IMR-90 (cell line): ENCODE results near the gene SYT8. TPM values are rescaled to one million over a fixed set of nuclear protein-coding genes. Genes with fewer than 3 reads are reported as not detected.

Experiments used
- ATAC-seq: fragments of 200-7000 bp; cut with Tn5 transposase; 2 replicates; pipeline ENCODE4 v1.9.1; 2020; ENCODE audit warnings: low read depth, mild to moderate bottlenecking, moderate library complexity
- BruUV-seq: library from RNA; stranded (reverse); fragments of 400-500 nt; replicated peaks from 2 replicates; lab custom pipeline; 2021; lab: Mats Ljungman, UMichigan
- CTCF ChIA-PET: fragments of 300-600 bp; formaldehyde crosslinking; extraction: SDS; loops from one replicate; lab custom pipeline; 2021; ENCODE audit warnings: antibody characterized with exemption; lab: Yijun Ruan, JAX
- POLR2A ChIA-PET: fragments of 300-600 bp; sonication (Branson Sonifier 250); formaldehyde crosslinking; loops from one replicate; lab custom pipeline; 2022; ENCODE audit warnings: antibody characterized with exemption; ENCODE audit not compliant: unreplicated experiment; lab: Charles Lee
- DNase-seq: peaks from one replicate; pipeline ENCODE4 v3.0.0; 2013
- H2AFZ ChIP-seq: replicated peaks from 2 replicates; pipeline ENCODE3; 2013; ENCODE audit warnings: low read length, mild to moderate bottlenecking; ENCODE audit not compliant: poor library complexity
- H2AK5ac ChIP-seq: 2 replicates; pipeline ENCODE4 v1.6.1; 2013; ENCODE audit warnings: low read depth, low read length, inconsistent platforms
- H2AK9ac ChIP-seq: replicated peaks from 2 replicates; pipeline ENCODE3; 2013; ENCODE audit warnings: mild to moderate bottlenecking, low read depth, low read length, moderate library complexity; ENCODE audit not compliant: poor library complexity
- H2BK120ac ChIP-seq: 2 replicates; pipeline ENCODE4 v1.6.1; 2013; ENCODE audit warnings: low read depth, low read length, inconsistent platforms
- H2BK15ac ChIP-seq: 3 replicates; pipeline ENCODE4 v1.6.1; 2013; ENCODE audit warnings: low read depth, low read length, inconsistent platforms
- H2BK20ac ChIP-seq: 2 replicates; pipeline ENCODE4 v1.6.1; 2013; ENCODE audit warnings: low read depth, mild to moderate bottlenecking, inconsistent platforms, low read length, moderate library complexity
- H2BK5ac ChIP-seq: 2 replicates; pipeline ENCODE4 v1.6.1; 2013; ENCODE audit warnings: mild to moderate bottlenecking, low read depth, low read length, inconsistent platforms; ENCODE audit not compliant: poor library complexity, severe bottlenecking
- H3K14ac ChIP-seq: replicated peaks from 2 replicates; pipeline ENCODE4 v1.6.1; 2013; ENCODE audit warnings: low read depth, low read length, inconsistent platforms
- H3K18ac ChIP-seq: 2 replicates; pipeline ENCODE4 v1.6.1; 2013; ENCODE audit warnings: low read depth, low read length, control low read depth
- H3K23ac ChIP-seq: 2 replicates; pipeline ENCODE4 v1.6.1; 2013; ENCODE audit warnings: low read depth, low read length, inconsistent platforms
- H3K27ac ChIP-seq: 2 replicates; pipeline ENCODE4 v1.5.1; 2013; ENCODE audit warnings: mild to moderate bottlenecking, control low read depth, low read length; ENCODE audit not compliant: insufficient read depth
- H3K27me3 ChIP-seq: 2 replicates; pipeline ENCODE4 v1.6.1; 2013; ENCODE audit warnings: low read length; ENCODE audit not compliant: control insufficient read depth, insufficient read depth
- H3K36me3 ChIP-seq: 2 replicates; pipeline ENCODE4 v1.6.1; 2013; ENCODE audit warnings: low read length, mixed read lengths; ENCODE audit not compliant: control insufficient read depth, insufficient read depth
- H3K4ac ChIP-seq: 2 replicates; pipeline ENCODE4 v1.6.1; 2013; ENCODE audit warnings: low read depth, low read length, inconsistent platforms
- H3K4me1 ChIP-seq: 2 replicates; pipeline ENCODE4 v1.6.1; 2013; ENCODE audit warnings: low read length, mixed read lengths; ENCODE audit not compliant: control insufficient read depth, insufficient read depth
- H3K4me2 ChIP-seq: 2 replicates; pipeline ENCODE4 v1.6.1; 2013; ENCODE audit warnings: low read depth, mild to moderate bottlenecking, control low read depth, low read length, moderate library complexity
- H3K4me3 ChIP-seq: 2 replicates; pipeline ENCODE4 v1.5.1; 2013; ENCODE audit warnings: low read depth, mild to moderate bottlenecking, control low read depth, low read length, moderate library complexity; ENCODE audit not compliant: insufficient read depth
- H3K56ac ChIP-seq: 2 replicates; pipeline ENCODE4 v1.6.1; 2013; ENCODE audit warnings: low read length, inconsistent platforms; ENCODE audit not compliant: insufficient read depth; ENCODE audit errors: extremely low read depth
- H3K79me1 ChIP-seq, 2 experiments: 2 replicates each; pipeline ENCODE4 v1.6.1; 2013; ENCODE audit warnings: low read length in 2 of 2, inconsistent platforms in 1 of 2, low read depth in 1 of 2
- H3K9ac ChIP-seq: 2 replicates; pipeline ENCODE4 v1.6.1; 2013; ENCODE audit warnings: low read depth, low read length, control low read depth
- H3K9me1 ChIP-seq: 2 replicates; pipeline ENCODE4 v1.6.1; 2013; ENCODE audit warnings: low read length, inconsistent platforms; ENCODE audit not compliant: insufficient read depth
- H3K9me3 ChIP-seq: 2 replicates; pipeline ENCODE4 v1.6.1; 2013; ENCODE audit warnings: low read length; ENCODE audit not compliant: control insufficient read depth, insufficient read depth
- H4K20me1 ChIP-seq: 2 replicates; pipeline ENCODE4 v1.6.1; 2013; ENCODE audit warnings: low read length, inconsistent platforms; ENCODE audit not compliant: insufficient read depth
- H4K5ac ChIP-seq: 2 replicates; pipeline ENCODE4 v1.6.1; 2013; ENCODE audit warnings: mild to moderate bottlenecking, low read depth, low read length, control low read depth
- H4K8ac ChIP-seq, 2 experiments: 2 replicates each; pipeline ENCODE4 v1.6.1; 2013; ENCODE audit warnings: low read depth in 2 of 2, low read length in 2 of 2, control low read depth in 1 of 2, inconsistent platforms in 1 of 2
- H4K91ac ChIP-seq: 2 replicates; pipeline ENCODE4 v1.6.1; 2013; ENCODE audit warnings: low read depth, low read length, inconsistent platforms; ENCODE audit not compliant: insufficient read depth
- BHLHE40 ChIP-seq: fragments of 150-350 bp; IDR thresholded peaks from 2 replicates; pipeline ENCODE4 v1.6.1; 2016; ENCODE audit warnings: mild to moderate bottlenecking, low read depth, low read length
- ELK1 ChIP-seq: fragments of 150-350 bp; IDR thresholded peaks from 2 replicates; pipeline ENCODE4 v1.6.1; 2016; ENCODE audit warnings: low read depth, mild to moderate bottlenecking, low read length, moderate library complexity, borderline replicate concordance
- MAZ ChIP-seq: IDR thresholded peaks from 2 replicates; pipeline ENCODE4 v1.6.1; 2012; ENCODE audit warnings: low read depth, mild to moderate bottlenecking, low read length, improper control_type of control experiment, moderate library complexity, borderline replicate concordance
- NFE2L2 ChIP-seq: fragments of 150-350 bp; IDR thresholded peaks from 2 replicates; pipeline ENCODE4 v1.6.1; 2016; ENCODE audit warnings: low read depth, mild to moderate bottlenecking, low read length
- POLR2A ChIP-seq: IDR thresholded peaks from 2 replicates; pipeline ENCODE4 v1.6.1; 2012; ENCODE audit warnings: mild to moderate bottlenecking, low read depth, low read length
- RAD21 ChIP-seq: IDR thresholded peaks from 2 replicates; pipeline ENCODE4 v1.6.1; 2012; ENCODE audit warnings: low read length, improper control_type of control experiment
- RCOR1 ChIP-seq: IDR thresholded peaks from 2 replicates; pipeline ENCODE4 v1.6.1; 2012; ENCODE audit warnings: mild to moderate bottlenecking, low read length, improper control_type of control experiment; ENCODE audit not compliant: insufficient replicate concordance
- WGBS, 2 experiments: methylation state at CpG; one replicate each; pipeline versions ENCODE4 v1.1.5 to v1.1.7; 2013; ENCODE audit warnings: missing lambda C conversion rate in 2 of 2; ENCODE audit not compliant: insufficient read length in 1 of 2; ENCODE audit errors: extremely low coverage in 2 of 2; 5-methylcytosine and 5-hydroxymethylcytosine counted together
- dilution Hi-C: fragments of 300-500 bp; cut with HindIII; formaldehyde crosslinking; loops from one replicate; pipeline ENCODE4 v1.14.3; 2018; ENCODE audit warnings: low sequenced_read_pairs; ENCODE audit not compliant: unreplicated experiment
- in situ Hi-C: fragments of 300-500 bp; cut with MboI; formaldehyde crosslinking; loops from 3 replicates; pipeline ENCODE4 v1.14.3; 2019; ENCODE audit warnings: low sequenced_read_pairs, inconsistent platforms, mixed read lengths
- intact Hi-C: fragments of 100-400 bp; cut with micrococcal nuclease; formaldehyde crosslinking; loops from 2 replicates; pipeline ENCODE4 v1.10.0; 2022
- polyA plus RNA-seq, 3 experiments: library from polyadenylated mRNA; depleted of rRNA; stranded (reverse); fragments of >200 nt; gene quantifications; 2 replicates each; pipeline ENCODE4 v1.2.3, GENCODE V29; 2012; ENCODE audit warnings: low replicate concordance in 1 of 3
- total RNA-seq: library from RNA; depleted of rRNA; stranded (reverse); fragments of >200 nt; gene quantifications from 2 replicates; pipeline ENCODE4 v1.2.3, GENCODE V29; 2012

Gene SYT8
- total and polyA plus RNA-seq, 2 of the 4 experiments (the other 2 are of a cell fraction) = not detected

GRCh38 chr11:1832920-1833295 lies 1.9 kb upstream of the SYT8 start:
- no peak overlapping the region for H2BK5ac ChIP-seq
- H3K14ac ChIP-seq = no peak overlapping the region
- 40% methylated on average over 8 of the region's 17 CpGs; no CpG with 5 or more reads in 1 of the 2 experiments for WGBS, 2 experiments
- TF ChIP-seq BHLHE40 = no peak
- no peak for TF ChIP-seq NFE2L2
- TF ChIP-seq RCOR1 = no peak
- no peak for TF ChIP-seq MAZ
- TF ChIP-seq RAD21 = no peak
- no peak for TF ChIP-seq POLR2A
- TF ChIP-seq ELK1 = no peak
- BruUV-seq = no TSS peak
- no peak overlapping the region for H3K56ac ChIP-seq
- no peaks in the 10 kb centered on the region for H4K20me1 ChIP-seq
- POLR2A ChIA-PET = no interaction called here
- no peak overlapping the region for H3K9ac ChIP-seq
- no peak overlapping the region for H2BK120ac ChIP-seq
- no peak overlapping the region for H3K18ac ChIP-seq
- H3K23ac ChIP-seq = no peak overlapping the region
- H3K4me2 ChIP-seq = no peak overlapping the region
- H2BK15ac ChIP-seq = no peak overlapping the region
- no peak for ATAC-seq
- H2AK9ac ChIP-seq = no peak overlapping the region
- H3K4me3 ChIP-seq = no peak overlapping the region
- dilution Hi-C loops (no loop called here), intact Hi-C loops (loop anchor here (1.0 to 2.0 kb wide), 2 partner anchors 70 to 139 kb away; partner anchors contain the start of gene CTSD), in situ Hi-C loops (no loop called here)
- no peaks in the 10 kb centered on the region for H3K9me3 ChIP-seq
- H3K27ac ChIP-seq = no peak overlapping the region
- H3K9me1 ChIP-seq = no peaks in the 10 kb centered on the region
- no peak overlapping the region for H4K5ac ChIP-seq
- DNase-seq = no peak
- CTCF ChIA-PET = interaction anchor here (0.7 to 3.9 kb wide), 5 partner anchors 69 to 319 kb away, joined by 3 to 54 read pairs (median 4); no protein-coding TSS in a partner anchor
- H2BK20ac ChIP-seq = no peak overlapping the region
- H2AFZ ChIP-seq = no peak overlapping the region
- peaks cover 16% of the 10 kb centered on the region; the same call in 1 of the 2 replicates for H3K27me3 ChIP-seq
- peaks cover 4% of the 10 kb centered on the region; the same call in 1 of the 2 replicates for H3K4me1 ChIP-seq
- no peak overlapping the region for H4K8ac ChIP-seq
- no peak overlapping the region for H4K91ac ChIP-seq
- no peak overlapping the region for H3K4ac ChIP-seq
- H3K36me3 ChIP-seq = no peaks in the 10 kb centered on the region
- H3K79me1 ChIP-seq = no peaks in the 10 kb centered on the region
- no peak overlapping the region for H2AK5ac ChIP-seq
